ENCODE data around the gene ACOX3. TPM values are rescaled to one million over a fixed set of nuclear protein-coding genes. Genes with fewer than 3 reads are reported as not detected.

ACOX3 gene
- total and polyA plus RNA-seq, 9 of the 15 experiments (the other 6 are each of a cell fraction or from before 2014, with no cell fraction given), result 0.68 to 7.3 (median 3.7) TPM

GRCh38 chr4:8336412-8337075 is 104.0 kb downstream of the ACOX3 start (continued):
- TF ChIP-seq AFF1 (IDR thresholded peaks at IDR 0.05; ENCODE audit: low read depth in 1 of 2, partially characterized antibody in 2 of 2) (peak in 1 of 2 experiments; percentile 84), YY1 (IDR thresholded peaks at IDR 0.05; ENCODE audit: borderline replicate concordance in 1 of 3, control insufficient read depth in 1 of 3, extremely low read depth in 1 of 3, insufficient read depth in 3 of 3, insufficient read length in 1 of 3, insufficient replicate concordance in 2 of 3, low read depth in 1 of 3, low read length in 2 of 3) (no peak), DPF2 (IDR thresholded peaks at IDR 0.05) (peak; percentile 97), MEF2D (tag; conservative IDR thresholded peaks at IDR 0.05; ENCODE audit: low read depth) (0 out of 2 replicates have a peak, but pooled peaks have one; percentile 47), KHSRP (IDR thresholded peaks at IDR 0.05) (peak; percentile 69; the same call in 1 of the 2 replicates), PYGO2 (tag; IDR thresholded peaks at IDR 0.05) (peak; percentile 77; the same call in 1 of the 2 replicates), NR1H2 (CRISPR knock-in tag; IDR thresholded peaks at IDR 0.05) (no peak), ZNF197 (CRISPR knock-in tag; IDR thresholded peaks at IDR 0.05; ENCODE audit: low read depth) (0 out of 2 replicates have a peak, but pooled peaks have one; percentile 36), ZBTB9 (CRISPR knock-in tag; IDR thresholded peaks at IDR 0.05) (peak; percentile 79; the same call in 1 of the 2 replicates), HDAC2 (IDR thresholded peaks at IDR 0.05) (peak; percentile 78), TRIM24 (IDR thresholded peaks at IDR 0.05) (peak; percentile 99), JUND (IDR thresholded peaks at IDR 0.05; ENCODE audit: borderline replicate concordance, low read depth, low read length) (peak; percentile 100), JUND (tag; IDR thresholded peaks at IDR 0.05; ENCODE audit: borderline replicate concordance, low read depth, low read length) (peak; percentile 100), ZNF785 (CRISPR knock-in tag; IDR thresholded peaks at IDR 0.05) (no peak)
- TF ChIP-seq, protein P1, sequence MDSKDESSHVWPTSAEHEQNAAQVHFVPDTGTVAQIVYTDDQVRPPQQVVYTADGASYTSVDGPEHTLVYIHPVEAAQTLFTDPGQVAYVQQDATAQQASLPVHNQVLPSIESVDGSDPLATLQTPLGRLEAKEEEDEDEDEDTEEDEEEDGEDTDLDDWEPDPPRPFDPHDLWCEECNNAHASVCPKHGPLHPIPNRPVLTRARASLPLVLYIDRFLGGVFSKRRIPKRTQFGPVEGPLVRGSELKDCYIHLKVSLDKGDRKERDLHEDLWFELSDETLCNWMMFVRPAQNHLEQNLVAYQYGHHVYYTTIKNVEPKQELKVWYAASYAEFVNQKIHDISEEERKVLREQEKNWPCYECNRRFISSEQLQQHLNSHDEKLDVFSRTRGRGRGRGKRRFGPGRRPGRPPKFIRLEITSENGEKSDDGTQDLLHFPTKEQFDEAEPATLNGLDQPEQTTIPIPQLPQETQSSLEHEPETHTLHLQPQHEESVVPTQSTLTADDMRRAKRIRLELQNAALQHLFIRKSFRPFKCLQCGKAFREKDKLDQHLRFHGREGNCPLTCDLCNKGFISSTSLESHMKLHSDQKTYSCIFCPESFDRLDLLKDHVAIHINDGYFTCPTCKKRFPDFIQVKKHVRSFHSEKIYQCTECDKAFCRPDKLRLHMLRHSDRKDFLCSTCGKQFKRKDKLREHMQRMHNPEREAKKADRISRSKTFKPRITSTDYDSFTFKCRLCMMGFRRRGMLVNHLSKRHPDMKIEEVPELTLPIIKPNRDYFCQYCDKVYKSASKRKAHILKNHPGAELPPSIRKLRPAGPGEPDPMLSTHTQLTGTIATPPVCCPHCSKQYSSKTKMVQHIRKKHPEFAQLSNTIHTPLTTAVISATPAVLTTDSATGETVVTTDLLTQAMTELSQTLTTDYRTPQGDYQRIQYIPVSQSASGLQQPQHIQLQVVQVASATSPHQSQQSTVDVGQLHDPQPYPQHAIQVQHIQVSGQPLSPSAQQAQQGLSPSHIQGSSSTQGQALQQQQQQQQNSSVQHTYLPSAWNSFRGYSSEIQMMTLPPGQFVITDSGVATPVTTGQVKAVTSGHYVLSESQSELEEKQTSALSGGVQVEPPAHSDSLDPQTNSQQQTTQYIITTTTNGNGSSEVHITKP (IDR thresholded peaks at IDR 0.05; ENCODE audit: partially characterized antibody), result peak; percentile 30
- TF ChIP-seq, protein P2, sequence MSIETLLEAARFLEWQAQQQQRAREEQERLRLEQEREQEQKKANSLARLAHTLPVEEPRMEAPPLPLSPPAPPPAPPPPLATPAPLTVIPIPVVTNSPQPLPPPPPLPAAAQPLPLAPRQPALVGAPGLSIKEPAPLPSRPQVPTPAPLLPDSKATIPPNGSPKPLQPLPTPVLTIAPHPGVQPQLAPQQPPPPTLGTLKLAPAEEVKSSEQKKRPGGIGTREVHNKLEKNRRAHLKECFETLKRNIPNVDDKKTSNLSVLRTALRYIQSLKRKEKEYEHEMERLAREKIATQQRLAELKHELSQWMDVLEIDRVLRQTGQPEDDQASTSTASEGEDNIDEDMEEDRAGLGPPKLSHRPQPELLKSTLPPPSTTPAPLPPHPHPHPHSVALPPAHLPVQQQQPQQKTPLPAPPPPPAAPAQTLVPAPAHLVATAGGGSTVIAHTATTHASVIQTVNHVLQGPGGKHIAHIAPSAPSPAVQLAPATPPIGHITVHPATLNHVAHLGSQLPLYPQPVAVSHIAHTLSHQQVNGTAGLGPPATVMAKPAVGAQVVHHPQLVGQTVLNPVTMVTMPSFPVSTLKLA (conservative IDR thresholded peaks at IDR 0.05), result 0 out of 4 replicates have a peak, but pooled peaks of 1 of the 2 experiments have one; percentile 57

All from K562 (cell line).